HepG2 (cell line): ENCODE measurements around the gene SP8. TPM values are rescaled to one million over a fixed set of nuclear protein-coding genes. Genes with fewer than 3 reads are reported as not detected.
A peak's percentile ranks its signal among the peaks of the same experiment; 100 is the strongest.

Experiments
- ARHGAP35 ChIP-seq: sonication (generic); formaldehyde crosslinking; IDR thresholded peaks from 2 replicates; pipeline ENCODE4 v1.9.0; 2022; ENCODE audit warnings: mild to moderate bottlenecking, inconsistent platforms, moderate library complexity, missing genetic modification reagents, borderline replicate concordance
- CBFB ChIP-seq: sonication (generic); formaldehyde crosslinking; IDR thresholded peaks from 2 replicates; pipeline ENCODE4 v1.4.0; 2020; ENCODE audit warnings: missing genetic modification reagents
- GTF3A ChIP-seq: sonication (generic); formaldehyde crosslinking; conservative IDR thresholded peaks from 2 replicates; pipeline ENCODE4 v1.4.0; 2020; ENCODE audit warnings: mild to moderate bottlenecking, missing genetic modification reagents
- HDAC6 ChIP-seq: fragments of 200-600 bp; sonication (generic); IDR thresholded peaks from 2 replicates; pipeline ENCODE4 v1.7.0; 2017; ENCODE audit warnings: mild to moderate bottlenecking, antibody characterized with exemption, low read length, low read depth
- HMGXB4 ChIP-seq, 2 experiments: sonication (generic) in 1 of 2; formaldehyde crosslinking in 1 of 2; IDR thresholded peaks; 2 replicates each; pipeline versions ENCODE4 v1.4.0 to v1.6.1; 2018 to 2020; ENCODE audit warnings: missing genetic modification reagents in 2 of 2, borderline replicate concordance in 1 of 2, low read depth in 1 of 2, mild to moderate bottlenecking in 1 of 2, missing biosample characterization in 1 of 2
- HNRNPK ChIP-seq: fragments of 200-400 bp; formaldehyde crosslinking; IDR thresholded peaks from 2 replicates; pipeline ENCODE4 v1.6.1; 2018; ENCODE audit warnings: low read length, low read depth, moderate library complexity, mild to moderate bottlenecking; ENCODE audit not compliant: poor library complexity, severe bottlenecking
- KLF9 ChIP-seq: IDR thresholded peaks from 2 replicates; pipeline ENCODE4 v1.6.1; 2016; ENCODE audit warnings: low read depth
- MED8 ChIP-seq: sonication (generic); formaldehyde crosslinking; IDR thresholded peaks from 2 replicates; pipeline ENCODE4 v1.8.1; 2023; ENCODE audit warnings: mild to moderate bottlenecking, missing genetic modification reagents; ENCODE audit not compliant: insufficient replicate concordance
- PAF1 ChIP-seq: IDR thresholded peaks from 2 replicates; pipeline ENCODE4 v1.6.1; 2016; ENCODE audit warnings: missing genetic modification reagents, missing compliant biosample characterization
- RARA ChIP-seq: IDR thresholded peaks from 2 replicates; pipeline ENCODE4 v1.6.1; 2016; ENCODE audit warnings: missing genetic modification reagents, missing compliant biosample characterization
- SAP130 ChIP-seq: IDR thresholded peaks from 2 replicates; pipeline ENCODE4 v1.6.1; 2016; ENCODE audit warnings: low read depth
- SMYD3 ChIP-seq: sonication (generic); formaldehyde crosslinking; IDR thresholded peaks from 2 replicates; pipeline ENCODE4 v1.8.1; 2023; ENCODE audit warnings: mild to moderate bottlenecking, missing genetic modification reagents
- TBX2 ChIP-seq: sonication (generic); formaldehyde crosslinking; IDR thresholded peaks from 2 replicates; pipeline ENCODE4 v1.5.0; 2020; ENCODE audit warnings: missing genetic modification reagents, mild to moderate bottlenecking, borderline replicate concordance
- TOPORS ChIP-seq: sonication (generic); formaldehyde crosslinking; IDR thresholded peaks from 2 replicates; pipeline ENCODE4 v1.8.0; 2023; ENCODE audit warnings: mild to moderate bottlenecking, missing genetic modification reagents
- ZBTB20 ChIP-seq: sonication (generic); formaldehyde crosslinking; IDR thresholded peaks from 2 replicates; pipeline ENCODE4 v1.8.1; 2023; ENCODE audit warnings: missing genetic modification reagents, low read depth, mild to moderate bottlenecking, borderline replicate concordance
- ZFP1 ChIP-seq: IDR thresholded peaks from 2 replicates; pipeline ENCODE4 v1.6.1; 2016
- ZNF543 ChIP-seq: sonication (generic); formaldehyde crosslinking; IDR thresholded peaks from 2 replicates; pipeline ENCODE4 v1.4.0; 2020; ENCODE audit warnings: mild to moderate bottlenecking, missing genetic modification reagents
- ZNF609 ChIP-seq: sonication (generic); formaldehyde crosslinking; IDR thresholded peaks from 2 replicates; pipeline ENCODE4 v1.4.0; 2020; ENCODE audit warnings: mild to moderate bottlenecking, missing genetic modification reagents, borderline replicate concordance
- ZNF678 ChIP-seq: sonication (generic); formaldehyde crosslinking; IDR thresholded peaks from 2 replicates; pipeline ENCODE4 v1.4.0; 2020; ENCODE audit warnings: mild to moderate bottlenecking, missing genetic modification reagents
- polyA plus RNA-seq, 8 experiments: library from polyadenylated mRNA; depleted of rRNA in 3 of 8; stranded (reverse) in 7 of 8; unstranded in 1 of 8; fragments of >200 nt; fragmentation: Illumina TruSeq in 4 of 8; extraction: Trizol in 4 of 8; gene quantifications; 2 replicates each; pipeline versions ENCODE4 v1.2.1 to v1.2.3, GENCODE V29; 2011 to 2016; ENCODE audit warnings: low read depth in 4 of 8, missing spikeins in 1 of 8, mixed read lengths in 1 of 8; ENCODE audit not compliant: insufficient read depth in 1 of 8
- total RNA-seq, 5 experiments: library from RNA; depleted of rRNA; stranded (reverse); fragments of >200 nt; fragmentation: Illumina TruSeq; extraction: Trizol; gene quantifications; 2 replicates each; pipeline ENCODE4 v1.2.3, GENCODE V29; 2016; ENCODE audit warnings: low read depth in 1 of 5
- TF ChIP-seq, protein P1 (sequence below): sonication (generic); formaldehyde crosslinking; IDR thresholded peaks from 2 replicates; pipeline ENCODE4 v1.4.0; 2020; ENCODE audit warnings: mild to moderate bottlenecking, missing genetic modification reagents

The SP8 gene
- total and polyA plus RNA-seq, 2 of the 13 experiments (the other 11 are each of a cell fraction or from before 2014, with no cell fraction given) = not detected

DNA sequence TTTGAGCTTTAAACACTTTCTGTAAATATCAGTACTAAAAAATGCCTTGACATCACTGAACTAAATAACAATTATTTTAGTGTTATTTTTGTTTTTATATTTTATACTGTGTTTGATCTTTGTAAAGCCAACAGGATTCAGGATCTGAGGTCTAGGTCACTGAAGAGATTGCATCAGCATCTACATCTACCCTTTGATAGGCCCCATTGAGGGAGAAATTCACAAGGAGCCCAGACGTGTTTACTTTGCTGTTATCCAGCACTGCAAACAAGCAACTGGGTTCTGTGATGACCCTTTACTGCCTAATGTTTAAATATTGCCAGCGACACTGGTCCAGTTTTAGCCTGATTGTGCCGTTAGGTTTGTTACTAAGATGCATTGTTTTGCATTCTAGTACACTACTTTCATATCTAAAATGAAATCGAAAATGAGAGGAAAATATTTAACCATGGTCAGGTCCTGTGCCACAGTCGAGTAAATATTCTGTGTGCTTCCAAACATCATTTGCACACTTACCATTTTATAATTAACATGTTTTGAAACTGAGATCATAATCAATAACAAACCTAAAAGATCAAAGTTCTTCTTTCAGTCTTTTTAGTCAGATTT lies 48.7 kb downstream of the SP8 start (continued):
- TF ChIP-seq TOPORS (CRISPR knock-in tag) (no peak), RARA (peak; percentile 64; the same call in 1 of the 2 replicates), CBFB (no peak), HMGXB4 (CRISPR knock-in tag; IDR thresholded peaks at IDR 0.05; ENCODE audit: borderline replicate concordance in 1 of 2, low read depth in 1 of 2) (no peak), MED8 (CRISPR knock-in tag) (no peak), ZNF543 (no peak), TBX2 (CRISPR knock-in tag) (no peak), PAF1 (no peak), KLF9 (CRISPR knock-in tag) (no peak), ARHGAP35 (CRISPR knock-in tag) (no peak), HNRNPK (no peak), HDAC6 (no peak), SMYD3 (CRISPR knock-in tag) (0 out of 2 replicates have a peak, but pooled peaks have one; percentile 36), SAP130 (CRISPR knock-in tag) (peak; percentile 43; the same call in 1 of the 2 replicates), ZBTB20 (CRISPR knock-in tag) (no peak), ZFP1 (CRISPR knock-in tag) (no peak), GTF3A (CRISPR knock-in tag) (no peak), ZNF609 (no peak), ZNF678 (no peak)
- TF ChIP-seq, protein P1, sequence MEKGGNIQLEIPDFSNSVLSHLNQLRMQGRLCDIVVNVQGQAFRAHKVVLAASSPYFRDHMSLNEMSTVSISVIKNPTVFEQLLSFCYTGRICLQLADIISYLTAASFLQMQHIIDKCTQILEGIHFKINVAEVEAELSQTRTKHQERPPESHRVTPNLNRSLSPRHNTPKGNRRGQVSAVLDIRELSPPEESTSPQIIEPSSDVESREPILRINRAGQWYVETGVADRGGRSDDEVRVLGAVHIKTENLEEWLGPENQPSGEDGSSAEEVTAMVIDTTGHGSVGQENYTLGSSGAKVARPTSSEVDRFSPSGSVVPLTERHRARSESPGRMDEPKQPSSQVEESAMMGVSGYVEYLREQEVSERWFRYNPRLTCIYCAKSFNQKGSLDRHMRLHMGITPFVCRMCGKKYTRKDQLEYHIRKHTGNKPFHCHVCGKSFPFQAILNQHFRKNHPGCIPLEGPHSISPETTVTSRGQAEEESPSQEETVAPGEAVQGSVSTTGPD = no peak
